MCF 10A (cell line): ENCODE data around the gene CYP2S1. TPM values are rescaled to one million over a fixed set of nuclear protein-coding genes. Genes with fewer than 3 reads are reported as not detected.
A peak's percentile ranks its signal among the peaks of the same experiment; 100 is the strongest.

ENCODE experiments used
- BruUV-seq: library from RNA; stranded (reverse); fragments of 400-500 nt; replicated peaks from 2 replicates; lab custom pipeline; 2021; lab: Mats Ljungman, UMichigan
- CTCF ChIA-PET: fragments of 300-600 bp; sonication (Branson Sonifier 250); formaldehyde crosslinking; extraction: SDS; loops from one replicate; lab custom pipeline; 2021; ENCODE audit warnings: antibody characterized with exemption, inconsistent platforms; lab: Yijun Ruan, JAX
- POLR2A ChIA-PET: fragments of 300-600, 350-650 bp; sonication (Branson Sonifier 250); formaldehyde crosslinking; extraction: SDS; loops from one replicate; lab custom pipeline; 2020; ENCODE audit warnings: antibody characterized with exemption, inconsistent platforms; lab: Yijun Ruan, JAX
- DNase-seq: peaks from one replicate; pipeline ENCODE4 v3.0.0-alpha.2; 2018; ENCODE audit not compliant: unreplicated experiment
- H3K27ac Mint-ChIP-seq: one replicate; pipeline ENCODE4 v1.8.0; 2022; ENCODE audit warnings: mild to moderate bottlenecking, low read depth, mixed read lengths; ENCODE audit not compliant: unreplicated experiment
- H3K27me3 Mint-ChIP-seq: one replicate; pipeline ENCODE4 v1.8.0; 2022; ENCODE audit warnings: mixed read lengths; ENCODE audit not compliant: insufficient read depth, unreplicated experiment
- H3K36me3 Mint-ChIP-seq: one replicate; pipeline ENCODE4 v1.8.0; 2022; ENCODE audit warnings: mild to moderate bottlenecking, moderate library complexity, mixed read lengths; ENCODE audit not compliant: insufficient read depth, unreplicated experiment
- H3K4me1 Mint-ChIP-seq: one replicate; pipeline ENCODE4 v1.8.0; 2022; ENCODE audit warnings: mixed read lengths; ENCODE audit not compliant: insufficient read depth, unreplicated experiment
- H3K4me3 Mint-ChIP-seq: one replicate; pipeline ENCODE4 v1.8.0; 2022; ENCODE audit warnings: mild to moderate bottlenecking, moderate library complexity, mixed read lengths; ENCODE audit not compliant: unreplicated experiment
- H3K9me3 Mint-ChIP-seq: one replicate; pipeline ENCODE4 v1.8.0; 2022; ENCODE audit warnings: mixed read lengths; ENCODE audit not compliant: unreplicated experiment
- intact Hi-C: fragments of 100-400 bp; cut with micrococcal nuclease; formaldehyde crosslinking; loops from 2 replicates; pipeline ENCODE4 v1.14.1; 2022
- total RNA-seq: library from RNA; stranded (reverse); gene quantifications from 2 replicates; pipeline ENCODE4 v1.2.3, GENCODE V29; 2022
- TF ChIP-seq, protein P1 (sequence below): fragments of 200-600 bp; IDR thresholded peaks from one replicate; pipeline ENCODE4 v1.8.0; 2022; ENCODE audit warnings: antibody characterized with exemption, mild to moderate bottlenecking; ENCODE audit not compliant: unreplicated experiment

CYP2S1 gene
- total RNA-seq, 1 experiment from 2014 or later = not detected

- POLR2A ChIA-PET = interaction anchor here (0.6 to 14.1 kb wide), 4 partner anchors 11 to 501 kb away, joined by 3 to 345 read pairs (median 8); partner anchors contain the start of genes COQ8B, HNRNPUL1 and ITPKC
Observed at GRCh38 chr19:41217741-41218140, 24.7 kb downstream of the CYP2S1 start.

DNA sequence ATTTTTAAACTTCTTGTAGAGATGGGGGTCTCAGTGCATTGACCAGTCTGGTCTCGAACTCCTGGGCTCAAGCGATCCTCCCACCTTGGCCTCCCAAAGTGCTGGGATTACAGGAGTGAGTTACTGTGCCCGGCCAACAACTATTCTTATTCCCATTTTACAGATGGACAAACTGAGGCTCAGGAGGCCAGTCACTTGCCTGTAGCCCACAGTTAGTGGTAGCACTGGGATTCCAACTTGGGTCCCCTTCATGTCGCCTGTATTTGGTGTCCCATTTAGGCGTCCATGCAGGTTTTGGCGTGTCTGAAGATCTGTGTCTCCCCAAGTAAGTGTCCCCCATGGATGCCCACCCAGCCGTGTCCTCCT is 25.2 kb downstream of the CYP2S1 start:
- peaks cover 15% of the 10 kb centered on the region for H3K36me3 Mint-ChIP-seq
- TSS peak; percentile 64 for BruUV-seq
- no peaks in the 10 kb centered on the region for H3K9me3 Mint-ChIP-seq
- peaks cover 47% of the 10 kb centered on the region for H3K4me1 Mint-ChIP-seq
- ChIA-PET CTCF (interaction anchor here (0.6 to 3.9 kb wide), 4 partner anchors 14 to 129 kb away, joined by 3 to 30 read pairs (median 4); partner anchors contain the start of gene HNRNPUL1), POLR2A (interaction anchor here (0.6 to 14.1 kb wide), 22 partner anchors 10 to 1221 kb away, joined by 3 to 345 read pairs (median 4); partner anchors contain the start of genes ACTMAP, CCDC97, COQ8B and HNRNPUL1)
- no peak for DNase-seq
- intact Hi-C loops = loop anchor here (2.0 kb wide), 1 partner anchor 45 kb away; no protein-coding TSS in a partner anchor
- H3K4me3 Mint-ChIP-seq = peak overlapping the region; percentile 78
- peak overlapping the region; percentile 96 for H3K27ac Mint-ChIP-seq
- TF ChIP-seq, protein P1, sequence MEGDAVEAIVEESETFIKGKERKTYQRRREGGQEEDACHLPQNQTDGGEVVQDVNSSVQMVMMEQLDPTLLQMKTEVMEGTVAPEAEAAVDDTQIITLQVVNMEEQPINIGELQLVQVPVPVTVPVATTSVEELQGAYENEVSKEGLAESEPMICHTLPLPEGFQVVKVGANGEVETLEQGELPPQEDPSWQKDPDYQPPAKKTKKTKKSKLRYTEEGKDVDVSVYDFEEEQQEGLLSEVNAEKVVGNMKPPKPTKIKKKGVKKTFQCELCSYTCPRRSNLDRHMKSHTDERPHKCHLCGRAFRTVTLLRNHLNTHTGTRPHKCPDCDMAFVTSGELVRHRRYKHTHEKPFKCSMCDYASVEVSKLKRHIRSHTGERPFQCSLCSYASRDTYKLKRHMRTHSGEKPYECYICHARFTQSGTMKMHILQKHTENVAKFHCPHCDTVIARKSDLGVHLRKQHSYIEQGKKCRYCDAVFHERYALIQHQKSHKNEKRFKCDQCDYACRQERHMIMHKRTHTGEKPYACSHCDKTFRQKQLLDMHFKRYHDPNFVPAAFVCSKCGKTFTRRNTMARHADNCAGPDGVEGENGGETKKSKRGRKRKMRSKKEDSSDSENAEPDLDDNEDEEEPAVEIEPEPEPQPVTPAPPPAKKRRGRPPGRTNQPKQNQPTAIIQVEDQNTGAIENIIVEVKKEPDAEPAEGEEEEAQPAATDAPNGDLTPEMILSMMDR = no peak
- no peaks in the 10 kb centered on the region for H3K27me3 Mint-ChIP-seq

More at GRCh38 chr19:41217741-41218140, 24.7 kb downstream of the CYP2S1 start:
- CTCF ChIA-PET = interaction anchor here (3.9 kb wide), 1 partner anchor 45 kb away, joined by 30 read pairs; the partner anchor contains the start of gene HNRNPUL1
- H3K9me3 Mint-ChIP-seq = no peaks in the 10 kb centered on the region
- H3K36me3 Mint-ChIP-seq = peaks cover 15% of the 10 kb centered on the region
- no peak for DNase-seq
- peaks cover 42% of the 10 kb centered on the region for H3K4me1 Mint-ChIP-seq
- H3K4me3 Mint-ChIP-seq = peak overlapping the region; percentile 62
- no TSS peak for BruUV-seq
- H3K27me3 Mint-ChIP-seq = no peaks in the 10 kb centered on the region
- intact Hi-C loops = loop anchor here (2.0 kb wide), 1 partner anchor 45 kb away; no protein-coding TSS in a partner anchor
- TF ChIP-seq, protein P1 = no peak
- H3K27ac Mint-ChIP-seq = peak overlapping the region; percentile 96

DNA sequence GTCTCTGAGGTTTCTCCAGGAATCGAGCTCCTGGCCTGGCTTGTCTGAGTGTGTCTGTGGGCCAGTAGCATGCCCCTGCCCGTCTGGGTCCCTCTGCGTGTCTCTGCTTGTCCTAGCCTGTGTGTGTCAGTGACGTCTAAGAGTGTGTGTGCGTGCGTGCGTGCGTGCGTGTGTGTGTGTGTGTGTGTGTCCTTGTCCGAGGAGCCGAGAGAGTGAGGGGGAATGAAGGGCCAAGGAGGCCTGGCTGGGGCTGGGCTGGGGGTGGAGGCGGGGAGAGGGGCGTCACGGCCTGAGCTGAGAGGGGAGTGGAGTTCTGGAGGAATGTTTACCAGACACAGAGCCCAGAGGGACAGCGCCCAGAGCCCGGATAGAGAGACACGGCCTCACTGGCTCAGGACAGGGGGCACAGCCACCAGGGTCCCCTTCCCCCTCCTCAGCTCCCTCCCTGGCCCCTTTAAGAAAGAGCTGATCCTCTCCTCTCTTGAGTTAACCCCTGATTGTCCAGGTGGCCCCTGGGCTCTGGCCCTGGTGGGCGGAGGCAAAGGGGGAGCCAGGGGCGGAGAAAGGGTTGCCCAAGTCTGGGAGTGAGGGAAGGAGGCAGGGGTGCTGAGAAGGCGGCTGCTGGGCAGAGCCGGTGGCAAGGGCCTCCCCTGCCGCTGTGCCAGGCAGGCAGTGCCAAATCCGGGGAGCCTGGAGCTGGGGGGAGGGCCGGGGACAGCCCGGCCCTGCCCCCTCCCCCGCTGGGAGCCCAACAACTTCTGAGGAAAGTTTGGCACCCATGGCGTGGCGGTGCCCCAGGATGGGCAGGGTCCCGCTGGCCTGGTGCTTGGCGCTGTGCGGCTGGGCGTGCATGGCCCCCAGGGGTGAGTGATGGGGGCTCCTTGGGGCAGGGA is 25.8 kb downstream of the CYP2S1 start, which contains the start of gene AXL:
AXL (plus strand) TSS at position 609 of the 893 bp plus-strand sequence; CDS start at position 779, 170 bp downstream.
- BruUV-seq = no TSS peak
- Mint-ChIP-seq H3K4me1 (peaks cover 48% of the 10 kb centered on the region), H3K4me3 (peak within 1 kb of the TSS; percentile 78), H3K27me3 (no peaks in the 10 kb centered on the region), H3K36me3 (peaks cover 15% of the 10 kb centered on the region), H3K9me3 (no peaks in the 10 kb centered on the region), H3K27ac (peak within 1 kb of the TSS; percentile 96)
- TF ChIP-seq, protein P1 = no peak
- intact Hi-C loops = loop anchor here (2.0 kb wide), 1 partner anchor 44 kb away; no protein-coding TSS in a partner anchor
- ChIA-PET POLR2A (interaction anchor here (0.6 to 14.1 kb wide), 28 partner anchors 10 to 1222 kb away, joined by 3 to 345 read pairs (median 3); partner anchors contain the start of genes ACTMAP, C19orf47, CCDC97 and COQ8B), CTCF (interaction anchor here (0.6 to 3.9 kb wide), 6 partner anchors 10 to 129 kb away, joined by 3 to 30 read pairs (median 4); partner anchors contain the start of gene HNRNPUL1)
- peak; percentile 92 for DNase-seq
